ENCODE measurements around the gene PRIMA1.

Gene PRIMA1

DNA sequence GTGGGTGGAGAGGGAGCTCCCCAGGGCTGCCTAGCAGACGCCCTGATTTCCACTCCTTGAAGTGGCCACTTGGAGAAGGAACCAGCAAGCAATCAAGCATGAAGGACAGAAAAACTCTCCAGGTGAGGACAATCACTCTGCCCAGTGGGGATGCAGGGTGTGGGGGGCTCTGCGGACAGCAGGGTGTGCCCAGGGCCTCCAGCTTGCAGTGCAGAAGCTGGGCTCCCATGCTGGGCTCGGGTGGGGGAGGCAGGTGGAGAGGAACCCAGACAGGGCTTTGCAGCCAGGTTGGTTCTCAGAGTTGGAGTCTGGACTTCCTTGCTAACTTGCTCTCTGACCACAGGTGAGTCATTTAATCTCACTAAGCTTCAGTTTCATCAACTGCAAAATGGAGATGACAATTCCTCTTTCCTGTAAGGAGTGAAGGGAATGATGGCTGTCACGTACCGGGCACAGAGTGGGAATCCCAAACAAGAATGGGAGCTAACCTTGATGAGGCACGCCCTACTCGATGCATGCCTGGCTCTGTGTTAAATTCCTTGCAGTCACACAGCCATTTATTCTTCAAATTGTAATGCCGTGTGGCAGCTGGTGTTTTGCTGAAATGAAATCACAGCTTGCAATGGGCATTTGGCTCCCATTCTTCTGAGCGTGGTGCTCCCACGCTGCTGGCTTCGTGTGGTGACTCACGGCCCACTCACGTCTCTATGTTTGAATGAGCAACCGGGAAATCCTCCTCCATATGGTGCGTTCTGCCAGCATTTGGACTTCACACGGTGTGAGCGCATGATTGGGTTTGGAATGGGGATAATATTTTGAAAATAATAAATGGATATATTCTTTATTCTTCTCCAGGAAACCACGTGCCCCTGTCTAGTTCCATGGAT is 75.2 kb downstream of the PRIMA1 start:
- no peak for DNase-seq (ENCODE audit: low read depth, low spot score)

DNA sequence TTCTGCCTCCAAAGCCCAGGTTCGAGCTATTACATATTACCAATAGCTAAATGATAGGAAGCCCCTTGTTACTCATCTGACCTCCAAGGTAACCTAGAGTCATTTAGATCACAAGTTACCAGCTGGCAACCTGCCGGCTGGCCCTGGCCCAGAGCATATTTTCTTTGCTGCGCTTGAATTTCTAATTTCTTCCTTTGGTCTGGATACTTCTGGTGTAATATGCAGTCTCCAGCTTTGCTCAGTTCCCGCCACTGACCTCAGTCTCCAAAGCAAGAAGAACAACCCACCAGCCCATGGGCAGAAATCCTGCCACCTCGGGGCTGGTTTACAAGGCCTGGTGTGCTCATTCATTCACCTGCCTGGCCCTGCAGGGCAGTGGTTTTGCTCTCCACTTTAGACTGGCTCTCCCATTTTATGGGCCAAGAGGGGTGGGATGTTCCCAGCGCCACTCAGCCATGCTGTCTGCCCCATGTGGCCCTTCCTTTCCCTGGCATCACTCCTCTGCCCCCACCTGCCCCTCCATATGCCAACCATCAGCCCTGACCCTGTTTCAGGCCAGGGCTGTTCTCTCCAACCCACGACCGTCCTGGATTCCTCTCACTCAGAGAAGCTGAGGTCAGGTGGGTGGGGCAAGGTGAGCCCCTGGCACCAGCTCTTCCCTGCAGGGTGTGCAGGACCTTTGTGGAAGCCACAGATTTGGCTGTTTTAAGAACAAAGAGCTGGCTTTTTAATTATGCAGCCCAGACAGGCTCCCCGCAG is 76.0 kb downstream of the PRIMA1 start:
- DNase-seq (ENCODE audit: low read depth, low spot score) = no peak

DNA sequence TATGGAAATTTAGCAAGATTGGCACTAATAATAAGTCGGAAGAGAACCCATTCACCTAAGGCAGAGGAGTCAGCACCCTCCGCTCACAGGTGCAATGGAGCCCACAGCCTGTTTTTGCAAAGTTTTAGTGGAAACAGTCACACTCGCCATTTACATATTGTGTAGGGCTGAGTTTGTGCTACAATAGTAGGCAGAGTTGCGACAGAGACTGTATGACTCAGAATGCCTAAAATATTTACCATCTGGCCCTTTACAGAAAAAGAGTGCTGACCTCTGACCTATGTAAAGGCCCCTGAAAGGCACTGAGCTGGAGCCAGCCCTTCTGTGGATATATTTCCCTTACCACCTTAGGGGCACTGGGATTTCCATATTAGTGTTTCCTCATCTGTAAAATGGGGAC is 79.0 kb downstream of the PRIMA1 start:
- DNase-seq (ENCODE audit: low read depth, low spot score) = no peak

DNA sequence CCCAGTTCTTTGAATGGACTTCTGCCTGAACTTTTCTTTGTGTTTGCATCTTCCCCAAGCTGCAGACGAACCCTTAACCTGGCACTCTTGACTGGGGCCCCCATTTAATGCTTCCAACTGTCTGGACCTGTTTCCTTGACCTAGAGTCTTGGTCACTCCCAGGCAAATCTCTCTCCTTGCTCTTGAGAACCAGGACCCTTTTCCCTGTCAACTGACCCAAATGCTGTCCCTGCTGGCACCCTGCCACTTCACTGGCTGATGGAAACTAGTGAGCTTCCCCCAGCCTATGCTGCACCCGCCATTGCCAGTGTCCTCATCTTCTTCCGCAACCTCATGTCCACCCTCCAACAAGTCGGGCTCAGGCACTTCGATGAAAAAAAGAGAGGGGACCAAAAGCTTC is 79.5 kb downstream of the PRIMA1 start:
- no peak for DNase-seq (ENCODE audit: low read depth, low spot score)

DNA sequence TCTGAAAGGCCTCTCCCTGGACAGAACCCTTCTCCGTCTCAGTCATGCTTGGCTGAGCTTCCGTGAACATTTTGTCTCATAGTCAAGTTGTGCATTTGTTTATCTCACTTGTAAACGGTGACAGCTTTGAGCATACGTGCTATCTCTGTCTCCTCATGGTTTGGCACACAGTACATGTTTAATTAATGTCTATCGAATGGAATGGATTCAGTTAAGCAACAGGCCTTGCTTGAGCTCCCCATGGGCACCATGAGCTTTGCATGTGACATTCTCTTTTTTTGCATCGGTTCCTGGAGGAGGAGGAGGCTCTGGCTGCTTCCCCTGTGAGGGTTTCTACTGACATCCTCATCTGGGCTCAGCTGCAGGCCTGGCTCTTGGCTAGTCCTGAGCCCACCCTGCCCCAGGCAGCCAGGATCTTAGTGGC is 80.0 kb downstream of the PRIMA1 start:
- DNase-seq (ENCODE audit: low read depth, low spot score) = no peak

DNA sequence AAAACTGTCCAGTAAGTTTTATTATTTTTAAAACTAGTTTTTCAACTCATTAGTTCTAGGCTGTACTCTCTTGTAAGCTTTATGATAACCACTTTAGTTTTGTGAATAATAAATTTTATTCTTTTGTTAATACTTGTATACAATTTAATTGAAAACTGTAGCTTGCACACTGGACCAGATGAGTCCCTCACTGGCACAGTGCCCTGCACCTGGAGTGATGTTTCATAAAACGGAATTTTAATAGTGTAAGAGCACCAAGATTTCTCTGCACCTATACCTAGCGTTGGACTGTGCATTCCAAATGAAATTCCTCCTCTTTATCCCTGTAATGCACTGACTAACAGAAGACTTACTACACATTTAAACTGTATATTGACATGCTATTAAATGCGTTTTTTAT is 80.8 kb downstream of the PRIMA1 start:
- no peak for DNase-seq (ENCODE audit: low read depth, low spot score)

DNA sequence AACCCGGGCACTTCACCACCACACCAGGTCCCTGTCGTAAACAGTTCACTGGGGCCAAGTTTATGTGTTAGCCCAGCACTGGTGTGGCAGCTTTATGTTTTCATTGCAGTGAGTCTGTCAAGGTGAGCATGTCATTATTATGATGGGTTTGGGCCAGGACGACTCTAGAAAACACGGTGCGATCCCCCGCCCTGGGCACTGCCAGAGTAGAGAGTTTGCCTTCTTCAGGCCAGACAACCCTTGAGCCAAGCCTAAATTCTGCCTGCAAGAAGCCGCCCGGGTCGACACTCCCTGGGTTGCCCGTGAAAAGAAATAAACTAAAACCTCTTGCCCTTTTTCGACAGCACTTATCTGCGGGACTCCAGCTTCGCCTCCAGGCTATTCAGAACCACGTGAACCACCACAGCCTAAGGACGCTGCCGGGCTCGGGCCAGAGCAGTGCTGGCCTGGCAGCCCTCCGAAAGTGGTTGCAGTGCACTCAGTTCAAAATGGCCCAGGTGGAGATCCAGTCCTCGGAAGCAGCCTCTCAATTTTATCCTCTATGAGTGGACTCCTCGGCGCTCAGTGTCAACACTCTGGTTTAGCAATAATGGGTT is 81.8 kb downstream of the PRIMA1 start:
- DNase-seq (ENCODE audit: low read depth, low spot score) = peak; percentile 56

DNA sequence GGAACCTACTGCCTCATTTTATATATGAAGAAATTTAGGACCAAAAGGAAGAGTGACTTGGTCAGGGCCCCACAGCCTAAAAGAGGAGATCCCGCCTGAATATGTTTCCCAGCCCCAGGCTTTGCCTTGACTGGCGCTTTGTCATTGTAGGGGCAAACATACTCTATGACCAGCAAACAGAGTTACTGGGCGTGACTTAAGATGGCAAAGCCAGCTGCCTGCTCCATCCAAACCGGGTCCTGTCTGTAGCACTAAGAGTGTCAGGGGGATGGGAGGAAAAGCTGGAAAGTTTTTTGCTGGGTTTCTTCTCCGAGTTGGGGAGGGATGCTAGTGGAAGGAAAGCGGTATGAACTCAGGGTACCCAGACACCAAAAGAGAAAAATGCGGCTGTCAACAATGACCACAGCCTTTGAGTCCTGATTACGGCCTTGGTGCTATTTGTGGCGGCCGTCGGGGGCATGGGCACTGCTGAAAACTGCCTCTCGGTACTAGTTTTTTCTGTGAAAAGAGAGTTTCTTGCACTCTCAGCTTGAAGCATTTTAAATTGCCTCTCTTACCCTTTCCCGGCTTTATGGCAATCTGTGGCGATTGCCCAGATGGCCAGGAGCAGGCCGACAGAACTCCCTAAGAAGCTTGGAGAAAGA is 82.7 kb downstream of the PRIMA1 start:
- DNase-seq (ENCODE audit: low read depth, low spot score) = no peak

DNA sequence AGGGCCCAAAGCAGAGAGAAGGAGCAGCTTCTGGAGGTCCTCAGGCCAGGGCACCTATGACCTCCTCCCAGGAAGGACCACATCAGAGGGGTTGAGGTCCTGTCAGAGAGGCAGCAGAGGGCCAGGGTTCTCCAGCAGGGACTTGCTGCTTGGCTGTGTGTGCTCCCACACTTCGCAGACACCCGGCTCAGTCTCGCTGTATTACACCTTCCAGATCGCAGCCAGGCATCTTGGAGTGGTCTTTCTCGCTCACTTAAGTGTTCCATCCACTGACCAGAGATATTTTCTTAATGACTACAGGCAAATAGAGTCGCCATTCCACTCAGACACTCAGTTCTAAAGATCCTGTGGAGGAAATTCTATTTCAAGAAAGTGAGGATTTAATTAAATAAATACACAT is 84.3 kb downstream of the PRIMA1 start:
- no peak for DNase-seq (ENCODE audit: low read depth, low spot score)

DNA sequence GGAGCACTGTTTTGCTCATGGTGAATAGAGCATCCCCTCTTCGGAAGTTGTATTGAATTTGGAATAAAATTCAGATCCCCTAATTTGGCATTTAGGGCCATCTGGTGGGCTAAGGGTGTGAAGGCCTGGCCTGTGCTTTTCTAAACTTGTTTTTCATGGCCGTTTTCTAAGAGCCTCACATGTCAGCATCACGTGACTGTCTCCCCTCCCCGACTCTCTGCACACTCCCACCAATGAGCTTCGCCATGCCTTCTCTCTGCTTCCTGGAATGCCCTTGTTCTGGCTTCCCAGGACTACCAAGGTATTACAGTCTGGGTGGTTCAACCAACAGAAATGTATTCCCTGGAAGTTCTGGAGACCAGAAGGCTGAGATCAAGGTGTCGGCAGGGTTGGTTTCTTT is 85.3 kb downstream of the PRIMA1 start:
- DNase-seq (ENCODE audit: low read depth, low spot score) = no peak

DNA sequence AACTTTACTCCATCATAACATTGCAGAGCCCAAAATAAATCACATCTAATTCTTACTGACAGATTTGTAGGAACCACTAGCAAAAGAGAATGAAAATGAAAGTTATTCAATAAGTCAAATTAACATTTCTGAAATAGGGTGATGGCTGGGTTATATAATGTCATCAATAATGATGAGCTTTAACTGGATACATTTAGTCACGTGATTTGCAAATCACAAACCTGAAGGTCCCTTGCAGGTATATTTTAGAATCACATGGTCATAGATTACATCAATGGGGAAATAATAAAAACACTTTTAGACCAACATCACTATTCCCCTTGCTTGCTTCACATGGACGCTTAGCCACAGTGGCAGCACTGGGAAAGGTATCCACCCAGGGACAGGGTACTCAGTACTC is 86.7 kb downstream of the PRIMA1 start:
- DNase-seq (ENCODE audit: low read depth, low spot score) = no peak

DNA sequence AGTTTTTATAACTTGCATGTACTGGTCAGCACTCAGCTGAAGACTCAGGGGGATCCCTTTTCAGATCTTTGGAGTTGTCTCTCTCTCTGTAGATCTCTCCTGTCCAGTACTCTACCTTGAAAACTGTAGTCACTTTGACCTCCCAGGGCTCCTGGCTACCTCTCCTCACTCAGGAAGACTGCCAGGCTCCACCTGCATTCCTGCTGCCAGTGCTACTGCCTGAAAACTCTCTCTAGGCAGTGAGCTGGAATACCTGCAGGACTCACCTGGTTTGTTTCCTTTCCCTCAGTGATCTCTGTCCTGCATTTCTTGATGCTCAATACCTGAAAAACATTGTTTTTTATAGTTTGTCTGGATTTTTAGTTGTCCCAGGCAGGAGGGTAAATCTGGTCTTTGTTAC is 87.4 kb downstream of the PRIMA1 start:
- DNase-seq (ENCODE audit: low read depth, low spot score) = no peak

DNA sequence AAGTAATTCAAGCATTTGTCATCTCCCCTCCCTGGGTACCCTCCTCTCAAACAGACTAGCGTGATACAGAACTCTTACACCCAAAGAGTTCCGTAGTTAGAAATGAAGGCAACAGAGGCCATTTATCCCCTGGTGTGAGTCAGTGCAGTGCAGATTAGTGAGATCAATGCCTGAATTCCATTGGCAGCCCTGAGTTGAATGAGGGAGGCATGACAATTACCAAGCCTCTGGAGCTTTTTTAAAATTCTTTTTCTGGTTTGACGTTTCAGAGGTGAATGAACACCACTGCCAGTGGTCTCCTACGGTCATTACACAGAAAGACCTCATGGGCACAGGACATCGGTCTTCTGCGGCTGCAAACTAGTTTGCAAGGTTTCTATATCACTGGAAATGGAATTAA is 94.4 kb downstream of the PRIMA1 start:
- DNase-seq (ENCODE audit: low read depth, low spot score) = peak; percentile 25

DNA sequence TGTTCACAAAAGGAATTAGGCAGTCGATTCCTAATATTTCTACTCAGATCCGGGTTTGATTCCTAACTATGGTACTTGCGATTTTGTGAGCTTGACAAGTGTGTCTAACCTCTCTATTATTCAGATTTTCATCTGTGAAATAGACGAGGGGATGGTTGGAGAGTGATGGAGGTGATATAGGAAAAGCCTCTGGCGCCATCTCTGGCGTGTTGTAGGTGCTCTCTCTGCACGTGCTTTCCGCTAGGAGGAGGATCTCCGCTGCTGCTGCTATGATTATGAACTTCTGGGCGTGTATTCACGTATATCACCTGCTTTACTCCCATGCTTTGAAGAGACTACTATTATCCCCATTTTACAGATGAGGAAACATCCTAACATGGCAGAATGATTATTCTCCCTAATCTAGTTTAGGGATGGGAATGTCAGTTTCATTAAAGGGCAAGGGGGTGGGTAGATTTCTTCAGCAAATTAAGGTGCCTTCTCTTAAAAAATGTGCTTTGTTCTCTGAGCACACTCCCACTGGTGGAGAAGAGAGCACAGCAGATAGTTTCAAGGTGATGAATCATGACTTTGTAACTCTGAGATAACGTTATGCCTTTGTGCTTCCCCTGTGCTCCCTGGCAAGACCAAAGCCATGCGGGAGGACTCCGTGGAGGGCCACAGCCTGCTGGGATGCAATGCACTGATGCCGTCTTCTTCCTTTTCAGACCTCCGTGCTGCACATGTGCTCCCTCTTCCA is 97.1 kb downstream of the PRIMA1 start:
- DNase-seq (ENCODE audit: low read depth, low spot score) = no peak

DNA sequence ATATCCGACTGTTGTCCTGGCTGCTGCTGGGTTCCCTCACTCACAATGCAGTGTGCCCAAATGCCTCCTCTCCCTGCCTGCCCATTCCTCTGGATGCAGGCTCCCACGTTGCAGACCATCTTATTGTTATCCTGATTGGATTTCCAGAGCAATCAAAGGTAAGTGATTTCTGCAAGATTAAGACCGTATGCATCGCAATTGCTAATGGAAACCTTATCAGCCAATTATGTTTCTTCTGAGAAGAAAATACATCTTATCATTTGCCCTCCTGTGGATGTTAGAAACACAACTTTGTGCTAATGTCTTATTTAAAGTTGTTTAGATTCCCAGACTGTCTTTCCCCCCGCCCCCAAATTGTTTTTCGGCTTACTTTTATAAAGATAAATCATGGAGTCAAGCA is 98.1 kb downstream of the PRIMA1 start:
- DNase-seq (ENCODE audit: low read depth, low spot score) = no peak

DNA sequence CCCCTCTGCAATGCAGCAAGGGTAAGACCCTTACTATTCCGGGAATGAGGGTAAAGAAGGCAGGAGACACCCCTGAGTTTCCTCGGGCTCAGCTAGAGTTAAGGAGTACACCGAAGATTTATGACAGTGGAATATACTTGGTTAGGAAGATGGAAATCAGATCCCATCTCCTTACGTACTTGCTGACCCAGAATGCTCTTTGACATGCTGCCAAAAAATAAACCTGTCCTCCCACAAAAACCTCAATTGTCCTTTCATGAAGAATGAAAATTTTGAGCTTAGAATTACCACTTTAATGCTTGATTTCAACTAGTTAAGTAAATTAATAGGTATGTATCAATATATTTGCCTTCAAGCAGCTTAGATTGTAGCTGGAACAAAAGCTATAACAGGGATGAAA is 99.5 kb downstream of the PRIMA1 start:
- DNase-seq (ENCODE audit: low read depth, low spot score) = no peak

DNA sequence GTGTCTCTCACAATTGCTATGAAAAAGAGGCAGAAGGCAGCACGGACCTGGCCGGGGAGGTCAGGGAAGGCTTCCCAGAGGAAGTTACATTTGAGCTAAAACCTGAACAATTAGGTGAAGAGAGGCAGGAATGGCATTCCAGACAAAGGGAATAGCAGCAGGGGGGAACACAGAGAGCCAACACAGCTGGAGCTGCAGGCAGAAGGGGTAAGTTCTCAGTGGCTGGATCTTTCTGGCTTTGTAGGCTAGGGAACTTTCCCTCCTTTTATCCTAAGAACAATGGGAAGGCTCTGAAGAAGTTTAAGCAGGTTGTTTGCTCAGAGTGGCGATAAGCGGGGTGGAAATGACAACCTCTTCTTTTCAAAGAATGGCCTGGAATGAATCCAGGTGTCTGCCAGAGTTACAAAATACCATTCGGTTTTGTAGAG is 100.0 kb downstream of the PRIMA1 start:
- peak; percentile 90 for DNase-seq (ENCODE audit: low read depth, low spot score)

DNA sequence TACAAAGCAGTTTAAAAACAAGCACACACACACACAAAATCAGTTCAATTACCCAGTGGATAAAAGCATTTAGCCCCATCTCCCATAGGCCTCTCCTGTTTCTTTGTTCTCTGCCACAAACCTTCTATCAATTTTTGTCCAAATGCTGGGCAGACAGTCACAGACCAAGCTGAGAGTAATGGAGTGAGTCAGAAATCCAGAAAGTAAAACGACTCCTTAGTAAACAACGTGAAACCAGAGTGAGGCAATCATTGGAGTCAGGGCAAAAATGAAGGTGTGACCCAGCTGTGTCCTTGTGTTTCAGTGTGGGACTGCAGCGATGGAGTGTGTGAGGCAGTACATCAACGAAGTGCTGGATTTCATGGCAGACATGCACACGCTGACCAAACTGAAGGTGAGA is 102.0 kb downstream of the PRIMA1 start:
- no peak for DNase-seq (ENCODE audit: low read depth, low spot score)

DNA sequence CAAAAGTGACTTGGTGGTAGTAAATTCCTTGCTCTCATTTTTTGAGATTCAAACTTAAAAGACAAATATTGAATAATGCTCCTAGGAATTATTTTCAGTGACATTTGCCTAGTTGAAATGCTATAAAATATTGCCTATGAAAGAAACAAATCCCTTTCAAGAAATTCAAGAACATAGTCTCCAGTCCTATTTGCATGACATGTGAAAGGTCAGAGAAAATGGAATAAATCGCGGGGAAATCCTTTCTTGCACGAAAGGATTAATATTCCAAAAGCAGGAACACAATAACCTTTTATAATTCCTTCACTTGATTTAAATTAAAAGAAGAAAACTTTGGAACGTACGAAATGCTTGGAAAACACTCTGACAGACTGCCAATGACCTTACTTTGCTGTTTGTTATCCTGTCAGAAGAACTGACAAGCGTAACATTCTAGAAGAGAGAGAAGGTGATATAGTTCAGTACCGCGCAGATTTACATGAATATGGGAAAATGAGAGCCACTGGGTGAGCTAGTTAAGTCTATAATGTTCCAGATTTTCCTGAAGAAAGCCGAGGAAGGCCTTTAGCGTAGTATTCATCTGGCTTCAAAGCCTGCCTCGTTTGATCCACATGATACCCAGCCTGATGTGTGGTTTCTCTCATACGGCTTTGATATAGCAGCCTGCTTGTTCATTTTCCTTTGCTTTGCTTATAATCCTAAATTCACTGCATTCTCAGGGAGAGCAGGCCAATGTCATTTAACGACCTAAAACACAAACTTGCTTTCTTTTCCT is 103.0 kb downstream of the PRIMA1 start:
- no peak for DNase-seq (ENCODE audit: low read depth, low spot score)

DNA sequence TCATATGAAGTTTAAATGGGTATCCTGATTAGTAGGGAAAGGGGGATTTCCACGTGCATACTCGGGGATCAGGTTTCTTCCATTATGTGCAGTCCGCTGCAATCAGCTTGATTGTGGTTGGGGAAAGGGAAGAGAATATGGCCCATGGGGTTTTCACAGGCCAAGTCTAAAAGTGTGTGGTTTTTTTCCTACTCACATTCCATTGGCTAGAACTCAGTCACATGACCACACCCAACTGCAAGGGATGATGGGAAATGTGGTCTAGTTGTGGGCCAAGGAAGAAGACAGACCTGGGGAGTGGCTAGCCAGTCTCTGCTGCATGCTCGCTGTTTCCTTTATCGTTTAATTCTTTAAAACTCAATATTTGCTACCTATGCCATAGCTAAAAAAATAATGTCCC is 105.1 kb downstream of the PRIMA1 start:
- DNase-seq (ENCODE audit: low read depth, low spot score) = peak; percentile 73

DNA sequence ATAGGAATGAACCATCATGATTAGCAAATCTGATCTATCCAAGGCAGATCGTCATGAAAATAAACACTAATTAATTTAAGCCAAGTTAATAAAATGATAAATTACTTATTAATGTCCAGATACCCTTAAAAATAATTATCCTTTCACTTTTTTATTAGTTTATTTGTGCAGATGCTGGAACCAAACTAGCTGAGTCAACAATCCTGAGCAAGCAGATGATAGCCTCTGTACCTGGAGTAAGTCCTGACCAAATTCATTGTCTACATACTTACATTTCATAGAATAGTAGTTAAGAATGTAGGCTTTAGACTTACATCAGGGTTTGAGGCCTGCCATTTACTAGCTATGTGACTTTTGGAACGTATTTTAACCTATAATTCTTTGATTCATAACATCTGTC is 105.8 kb downstream of the PRIMA1 start:
- DNase-seq (ENCODE audit: low read depth, low spot score) = no peak
